Right cardiac atrium (tissue), 5 donors: ENCODE measurements around the gene FKBP7. TPM values are rescaled to one million over a fixed set of nuclear protein-coding genes. Genes with fewer than 3 reads are reported as not detected.
"Not testable (repeated sequence)": the region's sequence is repeated elsewhere in the genome, so short reads cannot be mapped to it uniquely, and the experiment has no call there.

Experiments
- ATAC-seq, 2 donors: fragments of 200-7000 bp; cut with Tn5 transposase; one replicate each; pipeline versions ENCODE4 v1.8.0 to v1.9.1; 2020; ENCODE audit warnings: moderate library complexity in 2 of 2, mild to moderate bottlenecking in 1 of 2
- DNase-seq, 3 donors: peaks; one replicate each; pipeline ENCODE4 v3.0.0-alpha.2; 2020
- H3K27ac ChIP-seq: one replicate; pipeline ENCODE4 v1.5.1; 2013; ENCODE audit warnings: mild to moderate bottlenecking, low read length, control low read depth, moderate library complexity
- H3K27me3 ChIP-seq: one replicate; pipeline ENCODE4 v1.6.1; 2013; ENCODE audit not compliant: control insufficient read depth, insufficient read depth
- H3K4me1 ChIP-seq: one replicate; pipeline ENCODE4 v1.6.1; 2013; ENCODE audit warnings: low read length; ENCODE audit not compliant: control insufficient read depth, insufficient read depth
- H3K4me3 ChIP-seq: one replicate; pipeline ENCODE4 v1.5.1; 2013; ENCODE audit warnings: low read length, control low read depth
- H3K9me3 ChIP-seq: one replicate; pipeline ENCODE4 v1.6.1; 2013; ENCODE audit warnings: low read length; ENCODE audit not compliant: control insufficient read depth
- WGBS: extraction: QIAGEN DNeasy Blood & Tissue Kit; methylation state at CpG from one replicate; pipeline ENCODE4 v1.1.7; 2013; 5-methylcytosine and 5-hydroxymethylcytosine counted together
- intact Hi-C, 4 donors: fragments of 100-400 bp; cut with DNase I; formaldehyde crosslinking; loops; one replicate each; pipeline versions ENCODE4 v1.11.0 to v1.14.0; 2022 to 2023
- polyA plus RNA-seq: library from polyadenylated mRNA; stranded (reverse); fragments of 200-250 nt; gene quantifications from one replicate; pipeline ENCODE4 v1.2.3, GENCODE V29; 2013
- total RNA-seq, 4 donors: library from RNA; stranded (reverse); fragmentation: NEBNext Ultra II Directional; extraction: Animal tissue kit (Norgen Biotek cat#: 25700); gene quantifications; one replicate each; pipeline ENCODE4 v1.2.1, GENCODE V29; 2021
- donor health status: healthy with polysubstance abuse.
- donor health status: DM: no; HTN: yes; CAD: no.
- donor health status: DM: no; HTN: no; CAD: no.
- donor health status: DM: no; HTN: yes; CAD: no; lungs with severe emphysema.
- donor health status: DM: yes; HTN: yes; CAD: no.

The FKBP7 gene
- total and polyA plus RNA-seq, 5 donors = 10.7 to 15.6 (median 12.5) TPM

DNA sequence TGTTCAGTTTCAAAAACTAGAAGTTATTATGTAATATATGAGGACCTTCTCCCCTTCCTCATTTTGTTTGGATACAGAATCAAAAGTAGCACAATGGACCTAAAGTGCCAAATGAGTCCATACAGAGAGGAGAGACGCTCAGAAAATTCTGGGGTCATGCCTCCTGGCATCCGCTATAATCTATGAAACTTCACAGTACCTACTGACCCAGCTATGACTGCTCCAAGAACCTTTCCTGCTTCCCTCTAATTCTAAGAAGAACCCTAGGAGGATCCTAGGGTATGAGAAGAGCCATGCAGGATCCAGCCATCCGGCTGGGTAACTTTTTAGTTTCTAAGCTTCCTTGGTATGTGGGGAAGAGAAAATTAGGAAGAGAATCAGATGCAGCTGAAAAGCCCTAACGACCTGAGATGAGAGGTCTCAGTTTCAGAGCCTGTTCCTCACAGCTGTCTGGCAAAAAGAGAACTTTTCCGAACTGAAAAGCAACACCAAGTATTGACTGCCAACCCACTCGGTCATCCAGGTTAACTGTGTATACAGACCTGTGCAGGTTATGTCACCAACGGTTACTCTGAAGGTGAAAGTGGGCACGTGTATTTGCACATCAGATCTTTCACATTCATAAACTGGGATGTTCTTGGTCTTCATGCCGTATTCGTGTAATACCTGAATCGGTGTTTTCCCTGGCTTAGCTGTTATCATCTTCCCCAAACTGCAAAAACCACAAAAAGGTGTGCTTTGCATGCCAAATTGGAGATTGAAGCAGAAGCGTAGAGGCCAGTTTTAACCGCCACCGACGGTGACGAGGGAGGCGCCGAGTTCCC lies 28.5 kb downstream of the FKBP7 start:
- Histone ChIP-seq H3K4me3 (peak overlapping the region; percentile 62), H3K4me1 (peaks cover 10% of the 10 kb centered on the region), H3K27me3 (no peaks in the 10 kb centered on the region), H3K27ac (peak overlapping the region; percentile 96), H3K9me3 (no peaks in the 10 kb centered on the region)
- ATAC-seq = no peak
- DNase-seq = no peak
- 6% methylated on average over 18 of the region's 18 CpGs for WGBS
- intact Hi-C loops = loop anchor here in 1 of 4 donors (2.0 kb wide), 1 partner anchor 29 kb away; the partner anchor contains the start of gene FKBP7

- intact Hi-C loops = no loop called here
- no peak for DNase-seq
- Histone ChIP-seq H3K4me1 (peaks cover 10% of the 10 kb centered on the region), H3K27me3 (no peaks in the 10 kb centered on the region), H3K27ac (no peak overlapping the region), H3K9me3 (no peaks in the 10 kb centered on the region), H3K4me3 (no peak overlapping the region)
- ATAC-seq = no peak
- WGBS = 67% methylated on average over 4 of the region's 4 CpGs
Measured at GRCh38 chr2:178448968-178449661, 29.3 kb downstream of the FKBP7 start.

- Histone ChIP-seq H3K27me3 (no peaks in the 10 kb centered on the region), H3K4me3 (no peak overlapping the region), H3K9me3 (no peaks in the 10 kb centered on the region), H3K4me1 (peaks cover 1% of the 10 kb centered on the region), H3K27ac (no peak overlapping the region)
- WGBS = 90% methylated on average over 2 of the region's 2 CpGs
- DNase-seq = no peak
- no peak for ATAC-seq
- intact Hi-C loops = no loop called here
Measured at GRCh38 chr2:178441426-178441825, 37.0 kb downstream of the FKBP7 start.

GRCh38 chr2:178436662-178437061 lies 41.7 kb downstream of the FKBP7 start:
- Histone ChIP-seq H3K4me1 (no peaks in the 10 kb centered on the region), H3K27me3 (no peaks in the 10 kb centered on the region), H3K27ac (no peak overlapping the region), H3K9me3 (no peaks in the 10 kb centered on the region), H3K4me3 (no peak overlapping the region)
- no peak for DNase-seq
- ATAC-seq = no peak
- WGBS = 73% methylated on average over 2 of the region's 2 CpGs
- intact Hi-C loops = no loop called here

DNA sequence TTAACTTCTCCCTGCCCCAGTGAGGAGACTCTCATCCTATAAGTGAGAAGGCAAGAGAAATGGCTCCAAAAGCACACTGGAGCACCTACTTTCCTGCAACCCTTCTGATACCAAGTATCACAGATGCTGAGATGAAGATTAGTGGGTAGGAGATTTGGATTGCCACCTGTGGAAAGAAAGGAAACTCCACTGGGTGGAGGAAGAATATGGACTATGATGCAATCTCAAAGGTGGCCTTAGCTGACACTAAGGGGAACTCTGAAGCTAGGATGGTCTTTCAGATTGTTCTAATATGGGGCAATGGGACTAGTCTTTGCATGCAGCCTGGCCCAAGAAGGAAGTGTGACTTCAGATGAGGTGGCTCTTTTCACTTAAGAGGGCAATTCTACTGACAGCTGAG lies 49.1 kb downstream of the FKBP7 start:
- DNase-seq (no peak), ATAC-seq (no peak)
- H3K27me3 ChIP-seq = no peaks in the 10 kb centered on the region
- H3K4me1 ChIP-seq = no peaks in the 10 kb centered on the region
- H3K27ac ChIP-seq = no peak overlapping the region
- intact Hi-C loops = no loop called here
- H3K4me3 ChIP-seq = no peak overlapping the region
- no peaks in the 10 kb centered on the region for H3K9me3 ChIP-seq

DNA sequence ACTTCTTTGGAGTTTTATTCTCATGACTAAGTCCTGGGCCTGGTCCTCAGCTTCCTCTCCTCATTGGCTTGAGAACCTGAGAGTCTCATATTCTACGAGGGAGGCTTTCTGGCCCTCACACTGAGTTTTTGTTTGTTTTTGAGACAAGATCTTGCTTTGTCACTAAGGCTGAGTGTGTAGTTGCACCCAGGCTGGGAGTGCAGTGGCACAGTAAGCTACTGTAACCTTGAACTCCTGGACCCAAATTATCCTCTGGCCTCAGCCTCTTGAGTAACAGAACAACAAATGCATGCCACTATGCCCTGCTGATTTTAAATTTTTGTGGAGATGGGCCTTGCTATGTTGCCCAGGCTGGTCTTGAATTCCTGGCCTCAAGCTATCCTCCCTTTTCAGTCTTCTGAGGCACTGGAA lies 50.0 kb downstream of the FKBP7 start:
- ATAC-seq (no peak), DNase-seq (no peak)
- Histone ChIP-seq H3K4me1 (no peaks in the 10 kb centered on the region), H3K9me3 (no peaks in the 10 kb centered on the region), H3K27me3 (no peaks in the 10 kb centered on the region), H3K27ac (no peak overlapping the region), H3K4me3 (no peak overlapping the region)
- 83% methylated on average over 1 of the region's 1 CpG for WGBS
- intact Hi-C loops = no loop called here

DNA sequence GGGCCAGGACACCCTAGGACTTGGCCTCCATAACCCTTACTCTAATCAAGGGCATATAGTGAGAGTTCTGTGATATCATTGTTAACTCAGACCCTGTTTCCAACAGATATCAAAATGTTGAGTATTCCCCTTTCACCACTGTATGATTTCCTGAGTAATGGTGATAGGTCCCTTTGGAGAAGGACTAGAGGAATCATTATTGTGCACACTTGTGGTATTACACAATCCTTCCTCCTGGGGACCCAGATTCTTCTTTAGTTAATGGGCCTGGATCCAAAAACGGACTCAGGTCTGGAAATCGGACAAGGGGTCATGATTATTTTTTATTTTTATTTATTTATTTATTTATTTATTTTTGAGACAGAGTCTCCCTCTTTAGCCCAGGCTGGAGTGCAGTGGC lies 50.9 kb downstream of the FKBP7 start:
- WGBS = 89% methylated on average over 2 of the region's 2 CpGs
- H3K27me3 ChIP-seq = no peaks in the 10 kb centered on the region
- H3K9me3 ChIP-seq = no peaks in the 10 kb centered on the region
- intact Hi-C loops = no loop called here
- no peak overlapping the region for H3K4me3 ChIP-seq
- no peak overlapping the region for H3K27ac ChIP-seq
- ATAC-seq (no peak), DNase-seq (no peak)
- H3K4me1 ChIP-seq = no peaks in the 10 kb centered on the region

GRCh38 chr2:178426388-178426787 lies 52.0 kb downstream of the FKBP7 start:
- Histone ChIP-seq H3K27ac (no peak overlapping the region), H3K27me3 (no peaks in the 10 kb centered on the region), H3K4me1 (no peaks in the 10 kb centered on the region), H3K4me3 (no peak overlapping the region), H3K9me3 (no peaks in the 10 kb centered on the region)
- DNase-seq (no peak), ATAC-seq (no peak)
- intact Hi-C loops = no loop called here
- WGBS = 84% methylated on average over 3 of the region's 3 CpGs

- ATAC-seq = no peak
- 96% methylated on average over 4 of the region's 4 CpGs for WGBS
- intact Hi-C loops = no loop called here
Measured at GRCh38 chr2:178425255-178425827, 53.1 kb downstream of the FKBP7 start.

GRCh38 chr2:178423746-178424145 lies 54.7 kb downstream of the FKBP7 start:
- intact Hi-C loops = not testable (repeated sequence)
- whole genome bisulfite sequencing = 94% methylated on average over 5 of the region's 5 CpGs

More at GRCh38 chr2:178425255-178425827, 53.1 kb downstream of the FKBP7 start:
- no peaks in the 10 kb centered on the region for H3K4me1 ChIP-seq
- H3K9me3 ChIP-seq = no peaks in the 10 kb centered on the region
- H3K4me3 ChIP-seq = no peak overlapping the region
- H3K27ac ChIP-seq = no peak overlapping the region
- DNase-seq = no peak
- no peaks in the 10 kb centered on the region for H3K27me3 ChIP-seq

DNA sequence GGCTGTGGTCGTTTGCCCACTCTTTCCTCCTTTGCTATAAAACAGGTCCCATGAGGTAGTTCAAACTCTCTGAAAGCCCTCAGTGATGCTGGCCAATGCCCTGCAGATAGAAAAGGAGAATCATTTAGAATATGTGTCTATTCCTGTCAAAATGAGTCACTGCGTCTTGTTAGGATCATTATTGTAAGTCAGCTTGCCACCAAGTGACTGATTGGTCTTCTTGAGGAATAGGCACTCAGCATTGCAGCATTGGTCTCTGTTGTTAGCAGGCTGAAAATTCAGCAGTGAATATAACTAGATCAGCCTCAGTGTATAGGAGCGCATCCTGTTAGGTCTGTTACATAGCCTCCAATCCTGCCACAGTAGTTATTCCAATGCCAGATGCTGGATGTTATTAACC lies 56.3 kb downstream of the FKBP7 start:
- Histone ChIP-seq H3K4me1 (no peaks in the 10 kb centered on the region), H3K27ac (no peak overlapping the region), H3K9me3 (no peaks in the 10 kb centered on the region), H3K27me3 (no peaks in the 10 kb centered on the region), H3K4me3 (no peak overlapping the region)
- WGBS = 92% methylated on average over 3 of the region's 3 CpGs
- intact Hi-C loops = no loop called here
- ATAC-seq (no peak), DNase-seq (no peak)

More at GRCh38 chr2:178423746-178424145, 54.7 kb downstream of the FKBP7 start:
- H3K27me3 ChIP-seq, H3K4me1 ChIP-seq, H3K27ac ChIP-seq, DNase-seq, ATAC-seq, H3K4me3 ChIP-seq, H3K9me3 ChIP-seq: not testable (repeated sequence)
